Measurements from ENCODE around the gene DPCD.
"Not testable (repeated sequence)": the region's sequence is repeated elsewhere in the genome, so short reads cannot be mapped to it uniquely, and the experiment has no call there.

Gene DPCD

DNA sequence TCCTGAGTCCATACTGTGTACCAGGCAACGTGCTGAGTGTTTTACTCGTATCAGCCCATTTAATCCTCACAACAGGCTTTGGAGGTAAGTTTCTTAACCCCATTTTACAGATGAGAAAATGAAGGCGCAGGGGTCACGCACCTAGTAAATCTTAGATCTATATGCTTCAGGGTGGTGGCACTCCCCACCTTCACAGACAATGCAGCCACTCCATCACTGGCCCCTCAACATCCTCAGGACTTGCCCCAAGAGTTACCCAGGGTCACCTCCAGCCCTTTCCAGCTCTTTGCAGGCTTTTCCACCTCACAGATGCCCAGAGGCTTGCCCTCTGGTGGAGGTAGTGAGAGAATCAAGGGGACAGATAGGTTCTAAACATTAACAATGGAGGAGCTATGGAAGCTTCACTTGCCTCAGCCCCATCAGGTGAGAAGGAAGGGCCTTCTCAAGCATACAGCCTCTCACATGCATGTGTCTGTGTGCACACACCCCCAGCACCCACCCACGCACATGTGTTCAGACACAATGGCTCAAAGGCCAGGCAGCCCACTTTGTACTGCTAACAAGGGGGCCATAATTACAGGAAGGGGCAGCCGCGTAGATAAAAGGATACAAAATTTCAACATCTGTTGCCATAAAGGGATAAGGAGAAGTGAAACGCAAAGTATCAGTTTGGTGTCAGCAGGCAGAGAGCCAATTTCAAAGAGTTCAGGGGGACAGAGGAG is 29.1 kb downstream of the DPCD start:
- no peak for DNase-seq

DNA sequence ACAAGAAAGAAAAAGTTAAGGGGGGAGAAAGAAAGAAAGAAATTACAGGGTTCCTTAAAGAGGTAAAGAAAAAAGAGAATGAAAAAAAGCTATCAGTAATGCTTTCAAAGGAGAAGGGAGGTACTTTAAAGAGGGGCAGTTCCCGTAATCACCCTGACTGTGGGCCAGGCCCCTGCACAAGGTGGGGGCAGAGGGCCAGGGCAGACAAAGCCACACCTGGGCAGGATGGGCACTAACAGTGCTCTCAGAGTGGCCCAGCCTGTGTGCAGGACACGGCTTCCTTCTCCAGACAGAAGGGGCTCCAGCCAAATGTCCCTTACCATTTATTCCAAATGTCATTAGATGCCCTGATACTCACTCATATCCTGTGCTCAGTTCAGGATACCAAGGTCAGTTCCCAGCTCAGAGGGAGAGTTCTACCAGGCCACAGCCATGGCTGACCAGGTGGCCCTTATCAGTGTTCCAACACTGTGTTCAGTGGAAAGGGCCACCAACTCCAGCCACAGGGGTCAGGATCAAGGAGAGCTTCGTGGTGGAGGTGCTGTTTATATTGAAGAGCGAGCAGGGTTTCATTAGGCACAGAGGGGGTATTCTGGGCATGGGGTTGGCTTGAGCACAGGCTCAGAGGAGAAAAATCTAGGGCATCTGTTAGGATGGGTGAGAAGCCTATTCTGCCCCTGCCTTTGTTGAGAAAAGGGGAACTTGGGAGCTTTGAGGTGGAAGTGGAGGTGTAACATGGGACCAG is 29.9 kb downstream of the DPCD start:
- no peak for DNase-seq

DNA sequence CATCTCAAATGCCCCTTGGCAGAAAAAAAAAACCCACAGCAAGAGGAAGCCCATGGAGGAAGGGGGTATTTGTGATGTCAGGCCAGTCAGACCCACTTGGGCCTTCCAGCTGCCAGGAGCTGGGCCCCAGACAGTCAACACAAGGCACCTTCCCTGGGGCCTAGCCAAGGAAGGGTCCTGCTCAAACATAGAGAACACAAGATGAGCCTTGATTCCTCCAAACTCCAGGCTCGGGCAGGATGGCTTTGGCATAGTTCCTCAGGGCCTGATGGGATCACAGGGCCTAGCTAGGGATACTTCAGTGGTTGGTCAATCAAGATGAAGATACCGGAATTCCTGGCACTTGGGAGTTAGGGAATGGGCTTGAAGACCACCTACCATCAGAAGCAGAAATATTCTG is 30.8 kb downstream of the DPCD start:
- no peak for DNase-seq

GRCh38 chr10:101619983-101620382 is 31.9 kb downstream of the DPCD start:
- DNase-seq: no peak

DNA sequence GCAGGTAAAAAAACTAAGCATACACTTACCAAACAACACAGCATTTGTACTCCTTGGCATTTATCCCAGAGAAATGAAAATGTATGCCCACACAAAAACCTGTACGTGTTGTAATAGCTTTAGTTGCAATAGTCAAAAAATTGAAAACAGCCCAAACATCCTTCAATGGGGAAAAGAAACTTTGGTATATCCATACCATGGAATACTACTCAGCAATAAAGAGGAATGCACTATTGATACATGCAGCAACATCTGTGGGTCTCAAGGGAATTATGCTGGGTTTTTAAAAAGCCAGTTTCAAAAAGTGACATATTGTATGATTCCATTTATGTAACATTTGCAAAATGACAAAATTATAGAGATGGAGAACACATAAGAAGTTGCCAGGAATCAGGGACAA is 35.4 kb downstream of the DPCD start:
- no peak for DNase-seq

- no peak for DNase-seq
Measured at GRCh38 chr10:101624526-101625102, 36.5 kb downstream of the DPCD start.

GRCh38 chr10:101625821-101626412 is 37.8 kb downstream of the DPCD start:
- no peak for DNase-seq

- DNase-seq: peak in 46 of 56 donors; percentile 5 to 84 (median 42)
Measured at GRCh38 chr10:101629837-101630632, 41.9 kb downstream of the DPCD start.

GRCh38 chr10:101630633-101630920 is 42.5 kb downstream of the DPCD start:
- no peak for DNase-seq

DNA sequence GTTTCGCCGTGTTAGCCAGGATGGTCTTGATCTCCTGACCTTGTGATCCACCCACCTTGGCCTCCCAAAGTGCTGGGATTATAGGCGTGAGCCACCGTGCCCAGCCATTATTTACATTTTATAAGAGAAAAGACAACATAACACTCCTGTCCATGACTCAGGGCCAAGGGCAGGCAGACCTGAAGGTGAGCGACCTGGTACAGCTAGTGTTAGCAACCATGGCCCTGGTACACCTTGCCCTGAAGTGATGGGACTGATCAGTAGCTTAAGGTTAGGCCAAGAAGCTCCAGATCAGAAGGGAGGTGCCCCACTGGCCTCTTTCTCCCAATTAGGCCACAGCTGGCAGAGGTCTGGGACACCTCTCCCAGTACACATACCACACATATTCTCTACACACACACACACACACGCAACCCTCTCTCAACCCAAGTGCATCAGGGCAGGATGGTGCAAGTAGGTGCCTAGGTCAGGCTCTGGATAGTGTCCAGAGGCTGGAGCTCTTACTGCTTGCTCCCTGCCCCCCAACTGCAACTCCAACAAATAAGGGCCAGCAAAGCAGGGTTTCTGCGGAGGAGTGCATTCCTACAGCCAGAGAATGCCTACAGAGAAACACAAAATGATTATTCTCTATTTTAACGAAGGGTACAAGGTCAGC is 43.8 kb downstream of the DPCD start:
- DNase-seq: no peak

DNA sequence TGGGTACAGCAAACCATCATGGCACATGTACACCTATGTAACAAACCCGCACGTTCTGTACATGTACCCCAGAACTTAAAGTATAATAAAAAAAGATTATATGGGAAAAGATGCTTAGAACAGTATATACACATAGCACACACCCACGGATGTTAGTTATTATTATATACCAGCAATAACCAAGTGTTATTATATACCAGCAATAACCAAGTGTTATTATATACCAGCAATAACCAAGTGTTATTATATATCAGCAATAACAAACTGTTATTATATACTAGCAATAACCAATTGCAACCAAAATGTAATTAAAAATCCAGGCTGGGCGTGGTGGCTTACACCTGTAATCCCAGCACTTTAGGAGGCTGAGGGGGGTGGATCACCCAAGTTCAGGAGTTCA is 45.4 kb downstream of the DPCD start:
- DNase-seq: not testable (repeated sequence)

GRCh38 chr10:101639141-101639900 is 51.2 kb downstream of the DPCD start:
- no peak for DNase-seq

DNA sequence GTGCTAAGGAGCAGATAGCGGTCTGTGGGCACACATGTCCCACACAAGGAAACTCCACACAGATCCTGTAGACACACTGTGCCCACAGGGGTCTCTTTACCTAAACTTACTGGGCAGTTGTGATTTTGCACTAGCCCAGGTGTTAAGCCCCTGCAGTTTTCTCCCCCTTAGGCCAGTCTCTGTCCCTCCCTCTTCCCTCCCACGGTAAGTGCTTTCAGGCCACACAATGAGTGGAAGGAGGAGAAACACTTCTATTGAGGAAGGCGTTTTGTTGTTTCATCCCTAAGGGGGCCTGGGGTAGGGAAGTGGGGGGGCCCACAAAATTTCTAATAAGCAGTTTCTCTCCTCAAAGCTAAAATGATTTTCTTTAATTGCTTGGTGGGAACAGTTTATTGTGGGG is 55.4 kb downstream of the DPCD start:
- no peak for DNase-seq

DNA sequence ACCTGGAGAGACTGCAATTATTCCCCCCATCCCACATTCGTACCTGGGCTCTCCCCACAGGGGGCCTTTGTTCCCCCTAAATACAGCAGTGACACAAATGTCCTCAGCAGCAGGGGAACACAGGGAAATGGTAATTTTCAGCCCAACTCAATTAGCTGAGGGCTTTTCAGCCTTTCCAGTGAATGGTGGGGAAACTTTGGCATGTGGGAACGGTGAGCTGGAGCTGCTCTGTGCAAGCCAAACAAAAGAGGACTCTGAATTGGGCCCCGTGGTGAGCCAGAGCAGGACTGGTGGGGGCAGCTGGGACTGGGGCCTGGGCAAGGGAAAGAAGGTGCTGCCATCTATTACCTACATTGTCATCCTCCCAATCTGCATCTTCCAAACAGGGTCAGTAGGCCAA is 55.9 kb downstream of the DPCD start:
- DNase-seq: peak in 32 of 56 donors; percentile 2 to 54 (median 24)

- DNase-seq: no peak
Measured at GRCh38 chr10:101645659-101646058, 57.5 kb downstream of the DPCD start.

DNA sequence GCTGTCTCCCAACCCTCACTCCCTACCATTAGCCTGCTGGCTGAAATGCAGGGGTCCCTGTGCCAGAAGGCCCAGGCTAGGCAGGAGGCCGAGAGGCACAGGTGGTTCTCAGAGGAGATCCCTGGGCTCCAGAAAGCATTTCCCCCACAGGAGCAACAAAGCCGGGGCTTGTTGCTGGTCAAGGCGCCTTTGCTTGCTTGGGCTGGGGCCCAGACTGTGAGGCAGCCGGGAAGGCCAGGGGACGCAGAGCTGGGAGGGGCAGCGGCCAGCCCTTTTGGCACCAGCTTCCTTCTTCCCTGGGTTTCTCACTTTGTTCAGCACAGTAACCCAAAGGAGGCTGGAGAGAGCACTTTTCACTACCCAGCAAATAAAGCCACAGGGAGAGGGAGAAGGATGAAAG is 58.2 kb downstream of the DPCD start:
- DNase-seq: peak in 49 of 56 donors; percentile 3 to 85 (median 51)

GRCh38 chr10:101647255-101647654 is 59.1 kb downstream of the DPCD start:
- DNase-seq: no peak

DNA sequence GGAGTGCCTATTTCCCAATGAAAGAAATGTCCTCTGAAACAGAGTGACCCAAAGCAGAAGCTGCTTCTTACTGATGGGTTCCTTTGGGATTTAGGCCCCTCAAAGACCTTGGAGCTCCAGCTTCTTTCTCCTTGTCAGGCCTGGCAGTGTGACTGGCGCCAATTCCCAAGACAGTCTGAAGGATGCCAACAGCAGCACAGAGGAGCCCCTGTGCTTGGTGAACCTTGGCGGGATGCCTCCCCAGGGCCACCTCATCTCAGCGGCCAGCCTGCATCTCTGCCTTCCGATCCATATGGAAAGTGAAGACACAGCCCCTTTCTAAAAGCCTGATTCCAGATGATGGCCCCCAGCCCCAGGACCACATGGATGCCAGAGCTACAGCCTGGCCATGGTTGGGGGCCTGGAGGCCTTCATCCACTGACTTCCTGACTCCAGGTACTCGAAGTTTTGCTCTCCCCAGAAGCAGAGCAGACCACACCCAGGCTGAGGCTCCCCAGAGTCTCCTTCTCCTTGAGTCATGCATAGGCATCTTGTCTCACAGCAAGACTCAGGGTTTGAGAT is 61.5 kb downstream of the DPCD start:
- DNase-seq: peak in 18 of 56 donors; percentile 2 to 48 (median 12)

DNA sequence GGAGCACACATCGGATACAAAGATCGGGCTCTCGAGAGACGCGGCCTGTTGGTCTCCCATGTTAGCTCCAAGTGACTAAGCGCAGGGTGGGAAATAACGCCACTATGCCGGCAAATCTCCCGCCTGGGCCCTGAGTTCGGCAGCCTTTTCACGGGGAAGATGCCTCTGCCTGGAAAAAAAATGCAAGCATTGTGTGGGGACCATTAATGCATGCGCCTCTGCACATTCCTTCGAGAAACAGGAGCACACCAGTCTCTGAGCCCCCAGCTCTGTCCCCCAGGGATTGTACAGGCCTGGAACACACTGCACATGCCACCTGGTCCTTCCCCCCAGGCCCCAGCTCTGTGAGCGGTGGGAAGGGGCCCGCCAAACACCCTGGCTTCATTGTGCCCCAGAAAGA is 62.7 kb downstream of the DPCD start:
- no peak for DNase-seq

GRCh38 chr10:101651336-101651735 is 63.2 kb downstream of the DPCD start:
- no peak for DNase-seq
